K562 (cell line): ENCODE measurements around the gene TEX261. TPM values are rescaled to one million over a fixed set of nuclear protein-coding genes. Genes with fewer than 3 reads are reported as not detected.

Source experiments
- ATAC-seq: fragments of 200-7000 bp; cut with Tn5 transposase; 3 replicates; pipeline ENCODE4 v1.9.1; 2020; ENCODE audit warnings: moderate library complexity
- BruUV-seq: library from RNA; stranded (reverse); fragments of 400-500 nt; replicated peaks from 2 replicates; lab custom pipeline; 2021; lab: Mats Ljungman, UMichigan
- CTCF ChIA-PET: fragments of 300-600 bp; formaldehyde crosslinking; extraction: SDS; loops from one replicate; lab custom pipeline; 2021; ENCODE audit warnings: low intra/inter-chr PET ratio; lab: Yijun Ruan, JAX
- POLR2A ChIA-PET: fragments of 300-600, 350-650 bp; sonication (Branson Sonifier 250); formaldehyde crosslinking; extraction: SDS; loops from one replicate; lab custom pipeline; 2021; ENCODE audit warnings: antibody characterized with exemption, inconsistent platforms; lab: Yijun Ruan, JAX
- DNase-seq, 4 experiments: peaks; one replicate each; pipeline versions ENCODE4 v3.0.0 to v3.0.0-alpha.2; 2011 to 2018; ENCODE audit warnings: low spot score in 3 of 4, mixed read lengths in 3 of 4; ENCODE audit errors: extremely low read depth in 1 of 4
- FAIRE-seq: peaks from 2 replicates; lab custom pipeline; 2011; peaks lifted over from hg19 to GRCh38; lab: Jason Lieb, UNC
- H2AFZ ChIP-seq: 2 replicates; pipeline ENCODE4 v1.6.0; 2011; ENCODE audit warnings: low read depth, low read length, control low read depth, inconsistent platforms
- H3K27ac ChIP-seq: fragments of 200-600 bp; 3 replicates; pipeline ENCODE4 v1.8.0; 2011; ENCODE audit warnings: low read depth, mild to moderate bottlenecking, control low read depth, inconsistent platforms, low read length, moderate library complexity, mixed read lengths; ENCODE audit errors: extremely low read depth
- H3K27me3 ChIP-seq, 2 experiments: fragments of 300-600 bp in 1 of 2; 2 replicates in 1 of 2; 3 replicates in 1 of 2; pipeline versions ENCODE4 v1.6.0 to v1.8.0; 2011; ENCODE audit warnings: inconsistent platforms in 2 of 2, low read length in 2 of 2, mild to moderate bottlenecking in 1 of 2, mixed read lengths in 1 of 2, moderate library complexity in 1 of 2; ENCODE audit not compliant: control insufficient read depth in 2 of 2, insufficient read depth in 2 of 2
- H3K36me3 ChIP-seq: fragments of 300-600 bp; 3 replicates; pipeline ENCODE4 v1.8.0; 2011; ENCODE audit warnings: mild to moderate bottlenecking, low read length, inconsistent platforms; ENCODE audit not compliant: control insufficient read depth, insufficient read depth
- H3K4me1 ChIP-seq, 2 experiments: fragments of 200-600 bp in 1 of 2; replicated peaks in 1 of 2; 2 replicates in 1 of 2; 3 replicates in 1 of 2; pipeline versions ENCODE4 v1.5.1 to v1.8.0; 2011; ENCODE audit warnings: inconsistent platforms in 2 of 2, low read length in 2 of 2, mild to moderate bottlenecking in 1 of 2, mixed read lengths in 1 of 2, moderate library complexity in 1 of 2; ENCODE audit not compliant: control insufficient read depth in 2 of 2, insufficient read depth in 2 of 2
- H3K4me2 ChIP-seq: 2 replicates; pipeline ENCODE4 v1.6.1; 2011; ENCODE audit warnings: low read length, control low read depth, inconsistent platforms, mixed read lengths; ENCODE audit not compliant: insufficient read depth
- H3K4me3 ChIP-seq: fragments of 200-600 bp; sonication (generic), shearing (Covaris generic); 2 replicates; pipeline ENCODE4 v1.5.1; 2016; ENCODE audit warnings: control low read depth, inconsistent platforms
- H3K79me2 ChIP-seq: fragments of 200-600 bp; 3 replicates; pipeline ENCODE4 v1.8.0; 2011; ENCODE audit warnings: low read length, inconsistent platforms; ENCODE audit not compliant: control insufficient read depth, insufficient read depth
- H3K9ac ChIP-seq, 2 experiments: 2 replicates each; pipeline versions ENCODE4 v1.6.0 to v1.6.1; 2011; ENCODE audit warnings: low read depth in 2 of 2, low read length in 2 of 2, control low read depth in 1 of 2, inconsistent platforms in 1 of 2, mild to moderate bottlenecking in 1 of 2, mixed read lengths in 1 of 2; ENCODE audit not compliant: insufficient read depth in 1 of 2
- H3K9me1 ChIP-seq: one replicate; pipeline ENCODE4 v1.6.0; 2011; ENCODE audit warnings: inconsistent platforms, mild to moderate bottlenecking, low read length, moderate library complexity; ENCODE audit not compliant: control insufficient read depth, insufficient read depth
- H3K9me3 ChIP-seq: replicated peaks from 2 replicates; pipeline ENCODE4 v1.5.1; 2011; ENCODE audit warnings: low read depth, low read length, inconsistent platforms; ENCODE audit not compliant: control insufficient read depth, insufficient read depth
- H4K20me1 ChIP-seq: replicated peaks from 2 replicates; pipeline ENCODE4 v1.6.1; 2011; ENCODE audit warnings: low read length, inconsistent platforms, mixed read lengths; ENCODE audit not compliant: control insufficient read depth, insufficient read depth
- BDP1 ChIP-seq: IDR thresholded peaks from 3 replicates; pipeline ENCODE4 v1.6.1; 2011; ENCODE audit not compliant: insufficient read length, insufficient read depth
- FOXK2 ChIP-seq, 2 experiments: fragments of 450-650 bp; IDR thresholded peaks in 1 of 2; conservative IDR thresholded peaks in 1 of 2; 2 replicates each; pipeline ENCODE4 v1.6.1; 2016; ENCODE audit warnings: low read depth in 2 of 2, mild to moderate bottlenecking in 1 of 2
- GTF2A2 ChIP-seq: IDR thresholded peaks from 2 replicates; pipeline ENCODE4 v1.6.1; 2016; ENCODE audit warnings: mild to moderate bottlenecking, missing genetic modification characterization, missing compliant biosample characterization
- HCFC1 ChIP-seq: IDR thresholded peaks from 2 replicates; pipeline ENCODE4 v1.6.1; 2012; ENCODE audit warnings: low read depth, low read length, improper control_type of control experiment
- JUND ChIP-seq, 2 experiments: IDR thresholded peaks; 2 replicates in 1 of 2; 3 replicates in 1 of 2; pipeline ENCODE4 v1.6.1; 2011; ENCODE audit warnings: borderline replicate concordance in 2 of 2, low read depth in 2 of 2, low read length in 2 of 2, improper control_type of control experiment in 1 of 2, missing biosample characterization in 1 of 2, missing genetic modification characterization in 1 of 2, missing genetic modification reagents in 1 of 2
- SRF ChIP-seq, 2 experiments: fragments of 250-450, 450-650 bp in 1 of 2; sonication (Bioruptor Pico) in 1 of 2; sonication (generic) in 1 of 2; formaldehyde crosslinking; IDR thresholded peaks; 2 replicates each; pipeline versions ENCODE4 v1.5.0 to v1.5.1; 2020 to 2022; ENCODE audit warnings: mild to moderate bottlenecking in 1 of 2, missing genetic modification reagents in 1 of 2
- WGBS: fragments of 100-300 bp; shearing (Covaris generic); methylation state at CpG from one replicate; pipeline ENCODE4 v1.1.6; 2016; ENCODE audit warnings: low coverage, mixed read lengths; ENCODE audit not compliant: insufficient coverage; ENCODE audit errors: missing lambda C conversion rate; 5-methylcytosine and 5-hydroxymethylcytosine counted together
- in situ Hi-C: fragments of 300-500 bp; cut with MboI; formaldehyde crosslinking; loops from 4 replicates; pipeline ENCODE4 v1.15.0; 2018; ENCODE audit warnings: inconsistent platforms, mixed read lengths
- intact Hi-C: fragments of 100-400 bp; cut with micrococcal nuclease; formaldehyde crosslinking; loops from 2 replicates; pipeline ENCODE4 v1.14.2; 2022
- polyA plus RNA-seq, 8 experiments: library from polyadenylated mRNA; depleted of rRNA in 4 of 8; stranded (reverse) in 5 of 8; unstranded in 3 of 8; fragments of >200 nt; fragmentation: Nextera tagmentation in 2 of 8; fragmentation: Illumina TruSeq in 1 of 8; extraction: Ambion mirVana in 2 of 8; extraction: Trizol in 1 of 8; gene quantifications; 2 replicates each; pipeline versions ENCODE4 v1.2.1 to v1.2.3, GENCODE V29; 2011 to 2014; ENCODE audit warnings: inconsistent platforms in 1 of 8, missing spikeins in 1 of 8
- total RNA-seq, 7 experiments: library from RNA; depleted of rRNA in 6 of 7; stranded (reverse); fragments of >200 nt in 6 of 7; fragmentation: Illumina TruSeq in 2 of 7; extraction: Trizol in 2 of 7; gene quantifications; 2 replicates each; pipeline versions ENCODE4 v1.2.1 to v1.2.3, GENCODE V29; 2011 to 2021; ENCODE audit warnings: low replicate concordance in 1 of 7
- TF ChIP-seq, protein P1 (sequence below), 2 experiments: fragments of 450-650 bp; IDR thresholded peaks; 2 replicates each; pipeline ENCODE4 v1.6.1; 2018; ENCODE audit warnings: mild to moderate bottlenecking in 2 of 2, low read depth in 1 of 2; ENCODE audit not compliant: partially characterized antibody in 2 of 2

Gene TEX261
- total and polyA plus RNA-seq, 9 of the 15 experiments (the other 6 are each of a cell fraction or from before 2014, with no cell fraction given), result 11.9 to 110 (median 51.9) TPM

DNA sequence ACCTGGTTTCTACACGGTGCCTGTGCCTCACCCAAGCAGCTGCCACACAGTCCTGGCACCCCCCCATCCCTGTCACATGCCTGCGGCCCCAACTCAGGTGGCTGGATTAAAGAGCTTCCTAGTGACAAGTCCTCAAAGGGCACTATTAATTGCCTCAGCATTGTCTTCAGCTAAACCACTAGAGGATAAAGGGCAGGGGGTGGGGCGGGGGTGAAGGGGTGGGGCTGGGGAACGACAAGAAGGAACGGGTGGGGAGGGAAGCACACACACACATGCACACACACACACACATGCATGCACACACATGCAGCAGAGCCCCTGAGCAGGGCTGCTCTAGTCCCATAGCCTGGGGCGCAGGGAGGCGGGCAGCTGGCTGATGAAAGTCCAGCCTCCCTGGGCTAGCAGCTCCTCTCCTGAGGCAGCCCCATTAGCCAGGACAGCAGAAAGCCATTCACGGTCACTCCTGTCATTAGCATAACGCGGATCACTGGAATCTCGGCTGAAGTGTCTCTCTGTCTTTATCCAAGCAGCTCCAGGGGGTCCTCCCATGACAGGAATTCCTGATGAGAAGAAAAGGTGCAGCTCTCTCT lies 7.4 kb upstream of the TEX261 start:
- Histone ChIP-seq H2AFZ (peak overlapping the region; percentile 98; the same call in 1 of the 2 replicates), H4K20me1 (no peaks in the 10 kb centered on the region), H3K9ac (no peak overlapping the region), H3K36me3 (no peaks in the 10 kb centered on the region), H3K79me2 (no peaks in the 10 kb centered on the region), H3K27me3 (no peaks in the 10 kb centered on the region), H3K4me1 (peaks cover 17 to 20% of the 10 kb centered on the region in 2 experiments; a peak in 4 of 5 replicates), H3K4me2 (peak overlapping the region; percentile 16; the same call in 1 of the 2 replicates), H3K27ac (no peak overlapping the region), H3K9me1 (peaks cover 3% of the 10 kb centered on the region), H3K9me3 (no peaks in the 10 kb centered on the region), H3K4me3 (no peak overlapping the region)
- BruUV-seq, result no TSS peak
- ChIA-PET POLR2A (interaction anchor here (0.6 to 1.0 kb wide), 3 partner anchors 67 to 743 kb away, joined by 3 read pairs; partner anchors contain the start of gene NAGK), CTCF (interaction anchor here (1.5 kb wide), 1 partner anchor 37 kb away, joined by 5 read pairs; no protein-coding TSS in a partner anchor)
- intact Hi-C loops, result loop anchor here (10.0 kb wide), 1 partner anchor 153 kb away; no protein-coding TSS in a partner anchor
- FAIRE-seq (no peak), ATAC-seq (no peak), DNase-seq (peak in 3 of 4 experiments; percentile 7 to 12 (median 8))
- in situ Hi-C loops, result no loop called here
- 39% methylated on average over 8 of the region's 11 CpGs for WGBS
- TF ChIP-seq, protein P1, sequence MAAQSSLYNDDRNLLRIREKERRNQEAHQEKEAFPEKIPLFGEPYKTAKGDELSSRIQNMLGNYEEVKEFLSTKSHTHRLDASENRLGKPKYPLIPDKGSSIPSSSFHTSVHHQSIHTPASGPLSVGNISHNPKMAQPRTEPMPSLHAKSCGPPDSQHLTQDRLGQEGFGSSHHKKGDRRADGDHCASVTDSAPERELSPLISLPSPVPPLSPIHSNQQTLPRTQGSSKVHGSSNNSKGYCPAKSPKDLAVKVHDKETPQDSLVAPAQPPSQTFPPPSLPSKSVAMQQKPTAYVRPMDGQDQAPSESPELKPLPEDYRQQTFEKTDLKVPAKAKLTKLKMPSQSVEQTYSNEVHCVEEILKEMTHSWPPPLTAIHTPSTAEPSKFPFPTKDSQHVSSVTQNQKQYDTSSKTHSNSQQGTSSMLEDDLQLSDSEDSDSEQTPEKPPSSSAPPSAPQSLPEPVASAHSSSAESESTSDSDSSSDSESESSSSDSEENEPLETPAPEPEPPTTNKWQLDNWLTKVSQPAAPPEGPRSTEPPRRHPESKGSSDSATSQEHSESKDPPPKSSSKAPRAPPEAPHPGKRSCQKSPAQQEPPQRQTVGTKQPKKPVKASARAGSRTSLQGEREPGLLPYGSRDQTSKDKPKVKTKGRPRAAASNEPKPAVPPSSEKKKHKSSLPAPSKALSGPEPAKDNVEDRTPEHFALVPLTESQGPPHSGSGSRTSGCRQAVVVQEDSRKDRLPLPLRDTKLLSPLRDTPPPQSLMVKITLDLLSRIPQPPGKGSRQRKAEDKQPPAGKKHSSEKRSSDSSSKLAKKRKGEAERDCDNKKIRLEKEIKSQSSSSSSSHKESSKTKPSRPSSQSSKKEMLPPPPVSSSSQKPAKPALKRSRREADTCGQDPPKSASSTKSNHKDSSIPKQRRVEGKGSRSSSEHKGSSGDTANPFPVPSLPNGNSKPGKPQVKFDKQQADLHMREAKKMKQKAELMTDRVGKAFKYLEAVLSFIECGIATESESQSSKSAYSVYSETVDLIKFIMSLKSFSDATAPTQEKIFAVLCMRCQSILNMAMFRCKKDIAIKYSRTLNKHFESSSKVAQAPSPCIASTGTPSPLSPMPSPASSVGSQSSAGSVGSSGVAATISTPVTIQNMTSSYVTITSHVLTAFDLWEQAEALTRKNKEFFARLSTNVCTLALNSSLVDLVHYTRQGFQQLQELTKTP (IDR thresholded peaks at IDR 0.05; ENCODE audit: low read depth in 1 of 2, partially characterized antibody in 2 of 2), result no peak
- no peak for TF ChIP-seq GTF2A2 (tag)
- peak in 1 of 2 experiments; percentile 52; a peak in 1 of 4 replicates for TF ChIP-seq SRF (CRISPR knock-in tag; IDR thresholded peaks at IDR 0.05)
- no peak for TF ChIP-seq FOXK2 (conservative IDR thresholded peaks at IDR 0.05 in 1 of 2, IDR thresholded peaks at IDR 0.05 in 1 of 2; ENCODE audit: low read depth in 2 of 2)
- TF ChIP-seq JUND (IDR thresholded peaks at IDR 0.05; ENCODE audit: borderline replicate concordance, low read depth, low read length), result no peak
- no peak for TF ChIP-seq JUND (tag; IDR thresholded peaks at IDR 0.05; ENCODE audit: borderline replicate concordance, low read depth, low read length)
- TF ChIP-seq BDP1, result no peak
- no peak for TF ChIP-seq HCFC1
